ENCODE results near the gene AK1.
A peak's percentile ranks its signal among the peaks of the same experiment; 100 is the strongest.

Gene AK1

DNA sequence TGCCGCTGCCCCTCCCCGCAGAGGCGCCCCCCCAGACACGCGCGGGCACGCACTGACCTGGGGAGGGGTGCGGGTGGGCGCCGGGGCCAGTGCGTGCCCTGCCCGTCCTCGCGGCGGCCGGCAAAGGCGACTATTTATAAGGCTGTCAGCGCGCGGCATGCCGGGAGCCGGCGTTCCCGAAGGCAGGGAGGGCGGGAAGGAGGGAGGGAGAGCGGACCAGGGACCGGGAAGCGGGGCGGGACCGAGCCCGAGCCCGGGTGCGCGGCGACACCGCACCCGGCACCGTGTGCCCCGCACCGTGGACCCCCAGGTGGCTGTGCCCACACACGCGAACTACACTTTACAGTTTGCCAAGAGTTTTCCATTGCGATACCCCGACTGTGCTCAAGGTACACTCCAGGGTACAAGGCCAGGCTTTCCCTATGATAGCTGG lies at the start of gene AK1:
Gene AK1 (minus strand): TSS at position 110 of the 433 bp plus-strand sequence. CDS start 3,058 bp downstream, outside the sequence.
- no peak for DNase-seq (ENCODE audit: low read depth in 3 of 3)

DNA sequence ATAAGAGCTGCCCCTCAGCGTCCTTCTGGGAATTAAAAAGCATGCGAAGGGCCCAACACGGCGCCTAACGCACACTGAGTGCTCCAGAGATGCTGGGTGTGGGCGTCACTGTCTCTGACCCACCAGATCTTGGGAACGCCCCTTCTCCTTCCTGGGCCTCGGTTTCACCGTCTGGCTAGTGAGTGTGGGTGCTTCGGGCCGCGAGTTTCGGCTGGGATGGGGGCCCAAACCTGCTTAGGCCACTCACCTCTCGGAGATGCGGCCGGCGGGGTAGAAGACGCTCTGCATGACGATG lies 49.4 kb upstream of the AK1 start:
- DNase-seq (ENCODE audit: low read depth in 3 of 3): no peak

GRCh38 chr9:127925959-127926905 lies 48.8 kb upstream of the AK1 start:
- DNase-seq (ENCODE audit: low read depth in 3 of 3): no peak

DNA sequence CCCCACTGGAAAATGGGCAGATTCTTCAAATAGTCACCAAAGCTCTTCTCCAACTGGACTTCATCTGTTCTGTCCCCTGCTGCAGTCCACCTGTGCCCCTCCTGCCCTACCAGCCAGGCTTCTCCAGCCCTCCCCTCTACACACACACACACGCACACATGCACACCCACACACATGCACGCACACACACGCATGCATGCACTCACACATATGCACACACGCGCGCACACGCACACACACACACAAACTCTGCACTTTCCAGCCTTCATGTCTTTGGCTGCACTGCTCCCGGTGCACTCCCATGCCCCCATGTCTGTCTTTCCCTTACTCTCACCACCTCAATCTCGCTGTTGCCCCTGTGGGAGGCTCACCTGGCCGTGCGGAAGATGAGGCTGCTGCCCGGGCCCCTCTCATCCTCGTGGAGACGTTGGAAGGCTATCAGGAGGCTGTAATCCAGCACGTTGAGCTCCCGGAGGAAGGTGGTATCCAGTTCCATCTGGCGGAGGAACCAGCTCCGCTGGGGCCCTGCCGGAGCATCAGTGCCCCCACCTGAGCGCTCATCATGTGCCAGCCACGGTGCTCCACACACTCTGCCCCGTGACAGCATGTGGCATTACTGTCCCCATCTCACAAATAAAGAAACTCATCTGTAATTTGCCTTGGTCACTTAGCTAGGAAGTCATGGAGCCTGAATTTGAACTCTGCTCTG lies 47.4 kb upstream of the AK1 start:
- no peak for DNase-seq (ENCODE audit: low read depth in 3 of 3)

DNA sequence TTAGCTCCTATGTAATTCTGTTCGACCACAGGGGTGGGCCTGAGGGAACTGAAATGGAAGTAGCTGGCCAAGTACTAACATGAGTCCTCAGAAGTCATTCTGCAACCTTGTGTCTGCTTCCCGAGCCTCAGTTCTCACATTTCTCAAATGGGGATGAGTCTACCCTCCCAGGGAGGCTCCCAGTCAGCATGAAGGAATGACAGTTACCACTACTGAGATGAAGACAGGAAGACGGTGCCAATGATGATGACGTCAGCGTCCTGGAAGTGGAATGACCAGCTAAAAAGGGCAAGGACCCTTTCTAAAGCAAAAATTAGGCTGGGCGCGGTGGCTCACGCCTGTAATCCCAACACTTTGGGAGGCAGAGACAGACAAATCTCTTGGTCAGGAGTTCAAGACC lies 46.3 kb upstream of the AK1 start:
- DNase-seq (ENCODE audit: low read depth in 3 of 3): no peak

GRCh38 chr9:127923046-127923445 lies 45.6 kb upstream of the AK1 start:
- DNase-seq (ENCODE audit: low read depth in 3 of 3): no peak

GRCh38 chr9:127921557-127922120 lies 44.2 kb upstream of the AK1 start:
- DNase-seq (ENCODE audit: low read depth in 3 of 3): peak in 1 of 3 donors; percentile 72

- no peak for DNase-seq (ENCODE audit: low read depth in 3 of 3)
Measured at GRCh38 chr9:127920794-127921193, 43.3 kb upstream of the AK1 start.

DNA sequence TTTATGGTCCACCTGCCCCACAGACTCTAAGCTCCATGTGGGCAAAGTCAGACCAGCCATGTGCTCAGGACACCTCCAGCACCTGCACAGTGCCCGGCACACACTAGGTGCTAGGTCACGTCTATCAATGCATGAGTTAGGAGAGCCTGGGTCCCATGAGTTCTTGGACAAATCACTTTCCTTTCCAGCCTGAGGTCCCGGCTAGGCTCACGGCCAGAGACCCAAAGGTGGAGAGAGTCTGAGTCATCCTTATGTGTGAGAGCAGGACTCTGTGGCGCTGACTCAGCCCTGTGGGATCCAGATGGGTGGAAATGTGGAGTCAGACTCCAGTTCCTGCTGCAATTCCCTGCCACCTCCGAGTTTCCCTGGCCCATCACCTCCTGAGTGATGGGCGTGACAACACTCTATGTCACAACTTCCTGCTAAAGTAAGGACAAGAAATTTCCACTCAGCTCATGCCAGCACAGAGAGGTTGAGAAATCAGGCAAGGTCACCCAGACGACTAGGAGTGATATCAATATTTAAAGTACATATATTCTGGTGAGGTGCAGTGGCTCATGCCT lies 41.9 kb upstream of the AK1 start:
- DNase-seq (ENCODE audit: low read depth in 3 of 3): no peak

DNA sequence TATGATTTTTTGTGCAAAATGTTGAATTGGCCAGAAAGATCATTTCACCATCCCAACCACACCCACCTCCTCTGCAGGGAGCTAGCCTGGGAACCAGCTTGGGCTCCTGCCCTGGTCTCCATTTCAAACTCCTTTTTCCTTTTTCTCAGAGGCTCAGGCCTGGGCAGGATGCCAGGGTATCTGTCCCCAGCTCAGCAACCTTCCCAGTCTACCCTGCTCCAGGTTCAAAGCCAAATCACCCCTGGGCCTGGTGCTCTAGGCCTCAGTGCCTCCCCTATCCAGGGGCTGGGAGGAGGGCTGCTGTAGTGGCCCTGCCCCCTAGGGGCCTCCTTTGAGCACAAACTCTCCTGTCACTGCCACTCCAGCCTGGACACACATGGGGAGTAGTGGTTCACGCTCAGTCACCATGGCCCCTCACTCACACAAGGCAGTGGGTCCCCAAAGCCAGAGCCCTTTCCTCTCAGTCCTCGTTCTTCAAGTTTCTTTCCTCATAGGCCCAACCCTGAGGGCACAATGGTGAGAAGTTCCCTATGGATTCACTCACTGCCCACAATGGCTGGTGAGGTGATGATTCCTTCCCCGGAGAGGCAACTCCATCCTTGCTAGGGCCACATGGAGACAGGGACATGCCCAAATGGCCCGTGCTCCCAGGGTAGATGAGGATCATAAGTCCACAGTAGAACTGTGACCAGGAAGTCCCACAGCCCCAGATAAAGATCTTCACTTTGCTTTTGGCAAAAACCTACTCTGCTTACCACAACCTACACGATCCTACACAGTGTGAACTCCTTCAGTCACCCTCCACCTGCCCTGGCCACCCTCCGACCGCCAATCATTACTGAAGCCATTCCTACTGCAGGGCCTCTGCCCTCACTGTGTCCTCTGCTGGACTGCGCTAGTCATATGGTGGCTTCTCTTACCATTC lies 41.0 kb upstream of the AK1 start:
- DNase-seq (ENCODE audit: low read depth in 3 of 3): no peak

DNA sequence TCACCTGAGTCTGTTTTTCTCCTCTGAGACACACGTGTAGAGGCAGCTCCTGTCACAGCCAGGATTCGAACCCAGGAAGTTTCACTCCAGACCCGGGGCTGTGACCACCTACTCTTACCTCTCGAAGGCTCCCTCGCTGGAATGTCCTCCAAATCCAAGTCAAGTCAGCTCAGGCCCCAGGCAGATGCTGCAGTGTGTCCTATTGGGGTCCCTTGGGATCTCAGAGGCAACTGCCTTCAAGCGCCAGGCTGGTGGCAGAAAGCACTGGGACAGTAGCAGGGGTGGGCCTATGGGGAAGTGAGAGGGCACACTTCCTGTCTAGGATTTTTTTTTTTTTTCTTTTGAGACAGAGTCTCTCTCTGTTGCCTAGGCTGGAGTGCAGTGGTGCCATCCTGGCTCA lies 40.1 kb upstream of the AK1 start:
- DNase-seq (ENCODE audit: low read depth in 3 of 3): no peak

DNA sequence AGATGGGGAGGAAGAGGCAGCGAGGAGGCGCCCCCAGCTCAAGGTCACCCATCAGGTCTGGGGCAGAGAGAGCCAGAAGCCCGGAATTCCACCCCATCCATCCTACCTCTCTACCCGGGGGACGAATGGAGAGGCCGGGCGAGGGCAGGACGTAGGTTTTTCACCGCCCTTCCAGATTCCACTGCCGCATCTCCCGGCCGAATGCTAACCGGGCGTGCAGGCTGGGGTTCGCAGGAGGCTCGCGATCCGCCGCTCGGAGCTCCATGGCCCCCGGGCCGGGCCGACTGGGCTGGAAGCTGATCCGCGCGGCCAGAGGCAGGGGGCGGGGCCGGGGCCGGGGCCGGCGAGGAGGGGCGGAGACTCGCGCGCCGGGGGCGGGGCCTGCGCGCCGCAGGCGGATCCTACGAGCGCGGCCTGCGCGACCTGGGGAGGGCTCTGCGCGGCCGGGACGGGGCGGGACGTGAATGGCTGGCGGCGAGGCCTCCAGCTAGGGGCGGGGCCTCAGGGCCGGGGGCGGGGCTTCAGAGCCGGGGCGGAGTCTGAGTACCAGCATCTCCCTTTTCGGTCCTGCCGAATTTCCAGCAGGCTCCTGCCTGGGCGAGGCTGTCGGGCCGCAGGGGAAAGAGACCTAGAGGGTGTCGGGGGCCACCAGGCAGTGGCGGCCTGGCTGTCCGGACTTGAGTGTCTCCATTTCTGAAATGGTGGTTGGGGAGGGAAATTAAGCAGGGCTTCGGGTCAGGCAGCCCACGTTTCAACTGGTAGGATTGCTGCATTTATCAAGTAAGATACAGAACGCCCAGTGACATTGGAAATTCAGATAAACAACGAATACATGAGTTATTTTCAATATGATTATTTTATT lies 39.5 kb upstream of the AK1 start, which contains the start of gene ST6GALNAC4:
Gene ST6GALNAC4 (minus strand): TSS at position 322 of the 862 bp plus-strand sequence. CDS start 622 bp downstream, outside the sequence.
- peak; percentile 87 to 96 (median 91) for DNase-seq (ENCODE audit: low read depth in 3 of 3)

DNA sequence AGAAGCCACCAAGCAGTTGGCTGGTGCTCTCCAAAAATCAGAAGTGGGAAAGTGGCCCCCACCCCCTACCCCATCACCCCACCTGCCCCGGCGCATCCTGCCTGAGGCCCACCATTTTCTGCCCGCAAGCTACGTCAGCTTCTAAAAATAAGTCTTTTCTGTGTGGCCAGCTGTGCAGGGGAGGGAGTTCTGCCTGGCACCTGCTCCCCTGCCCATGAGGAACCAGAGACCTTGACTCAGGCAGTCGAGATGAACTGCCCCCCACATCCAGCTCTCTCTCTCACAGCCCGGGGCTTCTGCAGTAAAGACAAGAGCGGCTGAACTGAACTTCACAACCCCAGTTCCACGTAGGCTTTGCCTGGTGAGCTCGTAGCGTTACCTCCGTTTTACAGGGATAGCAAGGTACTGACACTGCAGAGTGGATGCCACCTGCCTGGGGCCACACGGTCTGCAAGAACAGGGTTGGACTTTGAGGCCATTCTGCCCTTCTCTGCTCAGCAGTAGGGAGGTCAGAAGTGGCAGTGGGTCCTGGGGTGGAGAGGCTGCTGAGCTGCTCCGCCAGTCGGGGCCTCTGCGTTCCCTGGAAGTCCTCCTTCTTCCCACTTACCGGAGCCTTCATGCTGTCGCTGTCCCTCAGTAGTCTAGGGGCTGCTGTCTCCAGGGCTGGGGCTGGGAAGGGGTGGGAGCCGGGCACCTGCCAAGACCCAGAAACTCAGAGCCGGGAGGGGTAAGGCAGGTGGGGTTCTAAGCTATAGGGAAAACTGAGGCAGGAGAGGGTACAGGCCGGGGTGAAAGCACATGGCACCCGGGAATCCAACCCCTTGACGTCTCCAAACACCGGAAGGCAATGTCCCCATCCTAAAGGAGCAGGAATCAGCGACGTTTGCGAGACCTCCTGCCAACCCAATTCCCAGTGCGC lies 38.6 kb upstream of the AK1 start:
- no peak for DNase-seq (ENCODE audit: low read depth in 3 of 3)

GRCh38 chr9:127915325-127915752 lies 37.9 kb upstream of the AK1 start:
- no peak for DNase-seq (ENCODE audit: low read depth in 3 of 3)

- no peak for DNase-seq (ENCODE audit: low read depth in 3 of 3)
Measured at GRCh38 chr9:127913682-127914081, 36.2 kb upstream of the AK1 start.

DNA sequence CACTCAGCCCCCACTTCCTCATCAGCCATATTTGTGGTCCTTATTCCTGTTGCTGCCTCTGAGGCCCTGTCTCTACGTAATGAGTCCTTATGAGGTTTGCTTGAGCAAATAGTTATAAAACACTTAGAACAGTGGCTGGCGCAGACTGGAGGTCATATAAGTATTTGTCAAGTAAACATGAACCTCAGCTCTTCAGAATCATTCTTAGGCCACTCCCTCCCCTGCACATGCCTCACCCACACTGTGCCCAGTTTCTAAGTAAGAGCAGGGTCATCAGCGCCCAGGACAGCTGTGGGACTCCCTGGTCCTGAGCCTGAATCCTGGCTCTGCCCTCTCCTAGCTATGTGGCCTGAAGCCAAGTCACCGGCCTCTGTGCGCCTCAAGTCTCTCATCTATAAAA lies 35.4 kb upstream of the AK1 start:
- no peak for DNase-seq (ENCODE audit: low read depth in 3 of 3)

- DNase-seq (ENCODE audit: low read depth in 3 of 3): no peak
Measured at GRCh38 chr9:127912296-127912695, 34.8 kb upstream of the AK1 start.

GRCh38 chr9:127910613-127911205 lies 33.2 kb upstream of the AK1 start:
- DNase-seq (ENCODE audit: low read depth in 3 of 3): no peak

DNA sequence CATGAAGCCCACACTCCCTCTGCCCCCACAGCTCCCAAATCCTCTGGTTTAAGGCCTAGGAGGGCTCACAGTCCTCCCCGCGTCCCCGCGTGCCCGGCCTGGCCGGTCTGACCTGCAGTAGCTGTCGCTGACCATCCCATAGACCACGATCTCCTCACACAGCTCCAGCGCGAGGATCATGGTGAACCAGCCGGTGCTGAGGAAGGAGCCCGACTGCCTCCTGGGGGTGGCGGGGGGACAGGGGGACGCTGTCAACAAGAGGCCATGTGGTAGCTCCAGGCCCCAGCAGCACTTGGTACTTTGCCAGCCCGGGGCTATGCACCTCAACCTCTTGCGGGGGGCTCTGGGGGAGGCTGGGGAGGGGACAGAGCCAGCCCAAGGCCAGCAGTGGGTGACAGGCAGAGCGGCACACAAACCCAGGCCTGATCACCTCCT lies 32.4 kb upstream of the AK1 start:
- DNase-seq (ENCODE audit: low read depth in 3 of 3): no peak
